Caco-2 (cell line): Measurements from ENCODE around the gene PPP1R13L. TPM values are rescaled to one million over a fixed set of nuclear protein-coding genes. Genes with fewer than 3 reads are reported as not detected.

Source experiments
- BruUV-seq: library from RNA; stranded (reverse); fragments of 400-500 nt; replicated peaks from 2 replicates; lab custom pipeline; 2021; lab: Mats Ljungman, UMichigan
- CTCF ChIA-PET: fragments of 300-600 bp; sonication (Branson Sonifier 250); formaldehyde crosslinking; loops from one replicate; lab custom pipeline; 2022; ENCODE audit warnings: antibody characterized with exemption; lab: Charles Lee
- POLR2A ChIA-PET: fragments of 300-600 bp; sonication (Branson Sonifier 250); formaldehyde crosslinking; loops from one replicate; lab custom pipeline; 2022; ENCODE audit warnings: antibody characterized with exemption; lab: Charles Lee
- DNase-seq, 2 experiments: peaks; one replicate each; pipeline versions ENCODE4 v3.0.0 to v3.0.0-alpha.2; 2020 to 2022
- H3K27me3 ChIP-seq: replicated peaks from 2 replicates; pipeline ENCODE4 v1.6.0; 2011; ENCODE audit warnings: low read length; ENCODE audit not compliant: control insufficient read depth, insufficient read depth
- H3K36me3 ChIP-seq: 2 replicates; pipeline ENCODE4 v1.5.1; 2011; ENCODE audit warnings: low read length; ENCODE audit not compliant: control insufficient read depth, insufficient read depth
- H3K4me1 ChIP-seq: fragments of 250-450 bp; sonication (Bioruptor Pico); 2 replicates; pipeline ENCODE4 v1.5.1; 2020; ENCODE audit warnings: mild to moderate bottlenecking
- H3K4me3 ChIP-seq: 2 replicates; pipeline ENCODE4 v1.5.1; 2011; ENCODE audit warnings: low read depth, mild to moderate bottlenecking, control low read depth, low read length
- H3K9me3 ChIP-seq: fragments of 250-450 bp; sonication (Bioruptor Pico); 2 replicates; pipeline ENCODE4 v1.5.1; 2020; ENCODE audit warnings: mild to moderate bottlenecking, moderate library complexity
- H3K27ac Mint-ChIP-seq: one replicate; pipeline ENCODE4 v1.8.0; 2022; ENCODE audit warnings: mixed read lengths; ENCODE audit not compliant: unreplicated experiment
- H3K27me3 Mint-ChIP-seq: one replicate; pipeline ENCODE4 v1.8.0; 2022; ENCODE audit warnings: mixed read lengths; ENCODE audit not compliant: insufficient read depth, unreplicated experiment
- H3K36me3 Mint-ChIP-seq: one replicate; pipeline ENCODE4 v1.8.0; 2022; ENCODE audit warnings: mild to moderate bottlenecking, mixed read lengths; ENCODE audit not compliant: insufficient read depth, unreplicated experiment
- H3K4me1 Mint-ChIP-seq: one replicate; pipeline ENCODE4 v1.8.0; 2022; ENCODE audit warnings: low read depth, mixed read lengths; ENCODE audit not compliant: unreplicated experiment
- H3K4me3 Mint-ChIP-seq: one replicate; pipeline ENCODE4 v1.8.0; 2022; ENCODE audit warnings: mild to moderate bottlenecking, moderate library complexity, mixed read lengths; ENCODE audit not compliant: unreplicated experiment
- H3K9me3 Mint-ChIP-seq: one replicate; pipeline ENCODE4 v1.8.0; 2022; ENCODE audit warnings: mixed read lengths; ENCODE audit not compliant: unreplicated experiment
- CTCF ChIP-seq, 2 experiments: fragments of 200-600 bp in 1 of 2; IDR thresholded peaks; 1 replicate in 1 of 2; 2 replicates in 1 of 2; pipeline versions ENCODE4 v1.5.1 to v1.8.0; 2011 to 2022; ENCODE audit warnings: antibody characterized with exemption in 1 of 2, control low read depth in 1 of 2, inconsistent platforms in 1 of 2, low read depth in 1 of 2, low read length in 1 of 2, mild to moderate bottlenecking in 1 of 2, moderate library complexity in 1 of 2; ENCODE audit not compliant: insufficient read depth in 1 of 2, severe bottlenecking in 1 of 2, unreplicated experiment in 1 of 2
- intact Hi-C: fragments of 100-400 bp; cut with micrococcal nuclease; formaldehyde crosslinking; loops from one replicate; pipeline ENCODE4 v1.10.0; 2022; ENCODE audit not compliant: unreplicated experiment
- total RNA-seq: library from RNA; stranded (reverse); gene quantifications from 2 replicates; pipeline ENCODE4 v1.2.3, GENCODE V29; 2022

The PPP1R13L gene
- total RNA-seq, 1 experiment from 2014 or later: 65.8 TPM

GRCh38 chr19:45423589-45424190 lies 18.8 kb upstream of the PPP1R13L start, which contains the start of gene ERCC1:
ERCC1 (minus strand) TSS chr19:45423917; CDS start chr19:45423374, 543 bp downstream.
- no peaks in the 10 kb centered on the region for H3K27me3 ChIP-seq
- no peak for TF ChIP-seq CTCF (IDR thresholded peaks at IDR 0.05; ENCODE audit: insufficient read depth in 1 of 2, low read depth in 1 of 2, low read length in 1 of 2, severe bottlenecking in 1 of 2, unreplicated experiment in 1 of 2)
- H3K27ac Mint-ChIP-seq: peak within 1 kb of the TSS; percentile 89
- H3K36me3 Mint-ChIP-seq: peaks cover 26% of the 10 kb centered on the region
- peaks cover 15% of the 10 kb centered on the region for H3K4me1 ChIP-seq
- H3K9me3 ChIP-seq: no peaks in the 10 kb centered on the region
- peak within 1 kb of the TSS; percentile 65 for H3K4me3 ChIP-seq
- POLR2A ChIA-PET: interaction anchor here (0.6 to 1.0 kb wide), 4 partner anchors 9 to 99 kb away, joined by 4 to 8 read pairs (median 6); no protein-coding TSS in a partner anchor
- no peaks in the 10 kb centered on the region for H3K27me3 Mint-ChIP-seq
- H3K4me1 Mint-ChIP-seq: peaks cover 20% of the 10 kb centered on the region
- DNase-seq: peak; percentile 99 to 100
- no peaks in the 10 kb centered on the region for H3K9me3 Mint-ChIP-seq
- peaks cover 2% of the 10 kb centered on the region for H3K36me3 ChIP-seq
- intact Hi-C loops: loop anchor here (1.0 to 5.0 kb wide), 4 partner anchors 18 to 61 kb away; partner anchors contain the start of gene PPP1R13L
- CTCF ChIA-PET: interaction anchor here (0.7 to 4.1 kb wide), 4 partner anchors 16 to 62 kb away, joined by 3 to 18 read pairs (median 5); no protein-coding TSS in a partner anchor
- BruUV-seq: TSS peak; percentile 83
- peak within 1 kb of the TSS; percentile 86 for H3K4me3 Mint-ChIP-seq

- intact Hi-C loops: loop anchor here (1.0 to 5.0 kb wide), 4 partner anchors 18 to 62 kb away; partner anchors contain the start of gene PPP1R13L
- Mint-ChIP-seq H3K27ac (peak overlapping the region; percentile 89), H3K36me3 (peaks cover 29% of the 10 kb centered on the region), H3K4me3 (peak overlapping the region; percentile 86), H3K9me3 (no peaks in the 10 kb centered on the region), H3K4me1 (peaks cover 20% of the 10 kb centered on the region), H3K27me3 (no peaks in the 10 kb centered on the region)
- ChIA-PET CTCF (interaction anchor here (0.5 to 4.1 kb wide), 5 partner anchors 16 to 346 kb away, joined by 3 to 18 read pairs (median 3); no protein-coding TSS in a partner anchor), POLR2A (interaction anchor here (0.6 to 1.0 kb wide), 4 partner anchors 9 to 98 kb away, joined by 4 to 8 read pairs (median 6); no protein-coding TSS in a partner anchor)
- no peak for DNase-seq
- peak overlapping the region; percentile 65 for H3K4me3 ChIP-seq
- H3K27me3 ChIP-seq: no peaks in the 10 kb centered on the region
- peaks cover 15% of the 10 kb centered on the region for H3K4me1 ChIP-seq
- BruUV-seq: TSS peak; percentile 84
- H3K9me3 ChIP-seq: no peaks in the 10 kb centered on the region
- no peak for TF ChIP-seq CTCF (IDR thresholded peaks at IDR 0.05; ENCODE audit: insufficient read depth in 1 of 2, low read depth in 1 of 2, low read length in 1 of 2, severe bottlenecking in 1 of 2, unreplicated experiment in 1 of 2)
- peaks cover 2% of the 10 kb centered on the region for H3K36me3 ChIP-seq
These were observed 18.2 kb upstream of the PPP1R13L start for GRCh38 chr19:45423033-45423588.

GRCh38 chr19:45421947-45422498 lies 17.2 kb upstream of the PPP1R13L start:
- Mint-ChIP-seq H3K27me3 (no peaks in the 10 kb centered on the region), H3K9me3 (no peaks in the 10 kb centered on the region), H3K27ac (peak overlapping the region; percentile 1), H3K4me1 (peaks cover 20% of the 10 kb centered on the region), H3K36me3 (peaks cover 33% of the 10 kb centered on the region), H3K4me3 (no peak overlapping the region)
- Histone ChIP-seq H3K4me3 (no peak overlapping the region), H3K36me3 (peaks cover 2% of the 10 kb centered on the region), H3K9me3 (no peaks in the 10 kb centered on the region), H3K4me1 (peaks cover 15% of the 10 kb centered on the region), H3K27me3 (no peaks in the 10 kb centered on the region)
- intact Hi-C loops: loop anchor here (2.0 to 5.0 kb wide), 2 partner anchors 45 to 63 kb away; no protein-coding TSS in a partner anchor
- POLR2A ChIA-PET: interaction anchor here (0.6 kb wide), 1 partner anchor 12 kb away, joined by 3 read pairs; no protein-coding TSS in a partner anchor
- no TSS peak for BruUV-seq
- CTCF ChIA-PET: no interaction called here
- TF ChIP-seq CTCF (IDR thresholded peaks at IDR 0.05; ENCODE audit: insufficient read depth in 1 of 2, low read depth in 1 of 2, low read length in 1 of 2, severe bottlenecking in 1 of 2, unreplicated experiment in 1 of 2): no peak
- DNase-seq: no peak
